ENCODE results near the gene ARHGEF11. TPM values are rescaled to one million over a fixed set of nuclear protein-coding genes. Genes with fewer than 3 reads are reported as not detected.
A peak's percentile ranks its signal among the peaks of the same experiment; 100 is the strongest.

ARHGEF11 gene
- total RNA-seq, 1 experiment from 2014 or later = 44.7 TPM

DNA sequence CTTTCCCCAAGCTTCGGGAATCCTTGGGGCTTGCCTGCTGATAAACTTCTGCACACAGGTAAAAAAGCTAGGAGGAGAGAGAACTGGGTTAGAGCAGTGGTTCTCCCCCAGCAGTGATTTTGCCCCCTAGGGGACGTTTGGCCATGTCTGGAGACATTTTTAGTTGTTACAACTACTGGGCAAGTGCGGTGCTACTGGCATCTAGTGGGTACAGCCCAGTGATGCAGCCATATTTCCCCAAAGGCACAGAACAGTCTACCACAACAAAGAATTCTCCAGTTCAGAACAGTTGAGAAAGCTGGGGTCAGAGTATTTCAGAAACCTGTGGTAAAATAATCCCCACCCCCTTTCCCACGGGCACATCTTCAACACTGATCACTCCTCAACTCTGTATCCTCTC lies 83.8 kb downstream of the ARHGEF11 start:
- Histone ChIP-seq H3K27me3 (ENCODE audit: control insufficient read depth, insufficient read depth, low read length) (no peaks in the 10 kb centered on the region), H3K4me3 (ENCODE audit: insufficient read depth, low read depth, low read length) (no peak overlapping the region), H3K36me3 (replicated peaks; ENCODE audit: control insufficient read depth, insufficient read depth, low read length) (peaks cover 34% of the 10 kb centered on the region)
- no peak for DNase-seq

DNA sequence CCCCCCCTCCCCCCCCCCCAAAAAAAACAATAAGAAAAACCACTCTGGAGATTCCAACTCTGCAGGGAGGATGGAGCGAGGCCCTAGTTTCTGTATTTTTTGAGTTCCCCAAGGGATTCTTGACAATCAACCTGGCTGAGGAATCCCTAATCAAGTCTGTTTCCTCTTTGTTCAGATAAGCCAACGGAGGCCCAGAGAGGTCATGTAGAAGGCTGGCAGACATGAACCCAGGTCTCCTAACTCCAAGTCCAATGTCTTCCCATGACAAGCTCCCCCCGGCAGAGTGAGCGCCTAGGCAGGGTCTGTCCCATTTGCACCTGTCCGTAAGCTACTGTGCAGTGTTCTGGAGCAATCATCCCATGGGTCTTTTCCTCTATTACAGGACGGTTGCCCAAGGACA lies 85.6 kb downstream of the ARHGEF11 start:
- no peak overlapping the region for H3K4me3 ChIP-seq (ENCODE audit: insufficient read depth, low read depth, low read length)
- no peak for DNase-seq
- H3K27me3 ChIP-seq (ENCODE audit: control insufficient read depth, insufficient read depth, low read length) = no peaks in the 10 kb centered on the region
- peaks cover 48% of the 10 kb centered on the region for H3K36me3 ChIP-seq (replicated peaks; ENCODE audit: control insufficient read depth, insufficient read depth, low read length)

- Histone ChIP-seq H3K4me3 (ENCODE audit: insufficient read depth, low read depth, low read length) (no peak overlapping the region), H3K36me3 (replicated peaks; ENCODE audit: control insufficient read depth, insufficient read depth, low read length) (peaks cover 49% of the 10 kb centered on the region), H3K27me3 (ENCODE audit: control insufficient read depth, insufficient read depth, low read length) (no peaks in the 10 kb centered on the region)
- no peak for DNase-seq
Measured at GRCh38 chr1:156959414-156959813, 86.1 kb downstream of the ARHGEF11 start.

DNA sequence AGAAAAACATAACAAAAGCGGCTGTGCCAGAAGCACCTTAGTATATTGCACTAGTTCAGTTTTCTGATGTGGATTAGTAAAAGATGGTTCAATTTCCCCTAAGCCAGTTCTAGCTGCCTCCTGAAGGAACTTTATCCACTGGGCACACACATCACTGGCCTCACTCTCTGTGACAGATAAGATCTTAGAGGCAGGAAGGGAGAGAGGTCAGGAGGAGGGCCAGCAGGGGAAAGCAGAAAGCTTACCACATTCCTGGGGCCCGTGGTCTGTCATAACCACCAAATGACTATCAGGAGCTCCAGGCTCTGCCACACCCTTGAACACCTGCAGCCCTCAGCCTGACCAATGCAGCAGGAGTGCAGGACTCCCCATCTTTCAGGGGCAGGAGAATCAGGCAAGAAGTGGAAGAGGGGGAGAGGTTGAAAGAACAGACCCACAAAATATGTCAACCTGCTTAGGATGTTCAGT lies 87.3 kb downstream of the ARHGEF11 start:
- DNase-seq = no peak
- Histone ChIP-seq H3K4me3 (ENCODE audit: insufficient read depth, low read depth, low read length) (no peak overlapping the region), H3K36me3 (replicated peaks; ENCODE audit: control insufficient read depth, insufficient read depth, low read length) (peaks cover 47% of the 10 kb centered on the region), H3K27me3 (ENCODE audit: control insufficient read depth, insufficient read depth, low read length) (no peaks in the 10 kb centered on the region)

DNA sequence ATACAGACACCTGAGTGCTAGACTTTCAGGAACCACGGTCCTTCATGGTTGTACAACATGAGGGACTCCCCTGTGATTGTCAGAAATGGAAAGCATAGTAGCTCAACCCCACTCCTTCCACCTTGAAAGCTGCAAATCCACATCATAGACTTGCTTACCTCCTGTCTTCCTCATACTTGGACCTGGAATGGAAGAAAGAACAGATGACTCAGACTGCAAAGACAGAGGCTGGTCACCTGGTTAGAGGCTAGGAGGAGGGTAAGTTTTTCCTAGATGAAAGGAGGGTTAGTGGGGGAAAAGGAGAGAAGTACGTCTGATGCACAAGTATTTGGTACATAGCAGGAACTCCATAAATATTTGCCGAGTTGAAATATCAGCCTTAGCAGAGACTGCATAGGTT lies 87.9 kb downstream of the ARHGEF11 start:
- Histone ChIP-seq H3K36me3 (replicated peaks; ENCODE audit: control insufficient read depth, insufficient read depth, low read length) (peaks cover 44% of the 10 kb centered on the region), H3K4me3 (ENCODE audit: insufficient read depth, low read depth, low read length) (no peak overlapping the region), H3K27me3 (ENCODE audit: control insufficient read depth, insufficient read depth, low read length) (no peaks in the 10 kb centered on the region)
- DNase-seq = no peak

DNA sequence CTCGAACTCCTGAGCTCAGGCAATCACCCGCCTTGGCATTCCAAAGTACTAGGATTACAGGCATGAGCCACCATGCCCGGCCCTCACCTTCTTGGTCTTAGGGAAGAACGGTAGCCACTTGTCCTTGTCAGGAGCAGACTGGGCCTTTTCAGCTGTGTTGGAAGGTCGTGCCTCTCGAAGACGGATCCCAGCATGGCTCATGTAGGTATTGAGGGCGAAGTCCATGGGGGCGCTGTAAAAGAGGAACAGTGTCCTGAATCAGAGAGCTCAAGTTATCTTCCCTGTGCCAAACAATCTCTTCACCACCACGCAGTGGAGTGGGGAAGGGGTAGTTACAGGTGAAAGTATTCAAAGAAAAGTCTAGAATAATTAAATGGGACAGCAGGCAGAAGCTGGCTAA lies 89.2 kb downstream of the ARHGEF11 start:
- Histone ChIP-seq H3K4me3 (ENCODE audit: insufficient read depth, low read depth, low read length) (no peak overlapping the region), H3K36me3 (replicated peaks; ENCODE audit: control insufficient read depth, insufficient read depth, low read length) (peaks cover 46% of the 10 kb centered on the region), H3K27me3 (ENCODE audit: control insufficient read depth, insufficient read depth, low read length) (no peaks in the 10 kb centered on the region)
- no peak for DNase-seq

DNA sequence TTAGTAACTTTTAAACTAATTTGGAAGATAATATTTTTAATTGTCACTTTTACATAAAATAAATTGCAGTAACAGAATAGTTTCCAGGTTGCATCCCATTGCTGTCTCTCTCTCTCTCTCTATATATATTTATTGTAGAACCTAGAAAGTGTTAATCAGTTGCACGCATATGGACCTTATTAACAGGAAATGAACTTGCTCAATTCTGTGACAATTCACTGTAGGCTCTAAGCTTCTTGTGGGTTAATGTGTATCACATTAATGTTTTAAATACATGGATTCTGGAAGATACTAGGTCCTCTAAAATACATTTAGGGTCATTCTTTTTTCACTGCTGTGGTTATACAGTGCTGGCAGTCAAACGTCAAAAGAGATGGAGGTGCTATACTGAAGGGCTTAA lies 92.0 kb downstream of the ARHGEF11 start:
- Histone ChIP-seq H3K36me3 (replicated peaks; ENCODE audit: control insufficient read depth, insufficient read depth, low read length) (peaks cover 37% of the 10 kb centered on the region), H3K4me3 (ENCODE audit: insufficient read depth, low read depth, low read length) (no peak overlapping the region)

DNA sequence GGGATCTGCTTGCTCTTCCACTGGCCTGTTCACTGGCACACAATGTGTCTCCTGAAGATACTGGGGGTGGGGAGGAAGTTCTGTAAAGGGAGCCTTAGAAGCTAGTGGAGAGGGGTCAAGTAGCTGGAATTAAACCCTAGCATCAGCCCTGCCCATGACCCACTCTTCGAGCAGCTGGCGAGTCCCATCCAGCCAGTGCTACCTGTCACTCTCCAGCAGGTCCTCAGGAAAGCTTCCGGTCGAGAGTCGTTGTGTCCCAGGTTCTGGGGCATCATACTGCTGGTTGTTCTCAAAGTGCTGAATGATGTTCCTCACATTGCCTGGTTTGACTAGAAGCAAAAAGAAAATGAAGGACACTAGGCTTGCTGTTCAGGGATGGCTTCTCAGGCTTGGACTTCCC lies 94.2 kb downstream of the ARHGEF11 start:
- H3K4me3 ChIP-seq (ENCODE audit: insufficient read depth, low read depth, low read length) = no peak overlapping the region
- no peak for DNase-seq
- no peaks in the 10 kb centered on the region for H3K27me3 ChIP-seq (ENCODE audit: control insufficient read depth, insufficient read depth, low read length)
- H3K36me3 ChIP-seq (replicated peaks; ENCODE audit: control insufficient read depth, insufficient read depth, low read length) = peaks cover 43% of the 10 kb centered on the region

More for the DNA sequence above, 92.0 kb downstream of the ARHGEF11 start:
- H3K27me3 ChIP-seq (ENCODE audit: control insufficient read depth, insufficient read depth, low read length) = no peaks in the 10 kb centered on the region
- DNase-seq = no peak

DNA sequence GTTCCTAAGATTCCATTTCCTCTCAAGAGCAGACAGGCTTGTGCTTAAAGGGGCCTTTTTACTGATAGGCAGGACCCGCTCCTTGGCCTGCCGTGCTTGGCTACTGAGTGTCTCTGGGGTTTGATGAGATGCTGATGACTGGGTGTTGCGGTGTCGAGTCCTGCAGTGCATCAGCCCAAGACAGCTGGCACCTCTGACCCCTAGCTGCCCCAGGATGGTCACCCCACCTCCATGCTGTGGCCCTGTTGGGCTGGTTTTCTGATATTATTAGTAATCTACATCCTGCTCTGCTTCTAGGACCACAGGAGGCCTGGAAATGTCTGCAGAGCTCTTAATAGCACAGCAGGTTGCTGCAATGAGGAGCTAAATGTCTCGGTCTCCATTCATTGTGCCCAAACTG lies 96.4 kb downstream of the ARHGEF11 start:
- Histone ChIP-seq H3K27me3 (ENCODE audit: control insufficient read depth, insufficient read depth, low read length) (no peaks in the 10 kb centered on the region), H3K36me3 (replicated peaks; ENCODE audit: control insufficient read depth, insufficient read depth, low read length) (peaks cover 47% of the 10 kb centered on the region), H3K4me3 (ENCODE audit: insufficient read depth, low read depth, low read length) (no peak overlapping the region)
- no peak for DNase-seq

DNA sequence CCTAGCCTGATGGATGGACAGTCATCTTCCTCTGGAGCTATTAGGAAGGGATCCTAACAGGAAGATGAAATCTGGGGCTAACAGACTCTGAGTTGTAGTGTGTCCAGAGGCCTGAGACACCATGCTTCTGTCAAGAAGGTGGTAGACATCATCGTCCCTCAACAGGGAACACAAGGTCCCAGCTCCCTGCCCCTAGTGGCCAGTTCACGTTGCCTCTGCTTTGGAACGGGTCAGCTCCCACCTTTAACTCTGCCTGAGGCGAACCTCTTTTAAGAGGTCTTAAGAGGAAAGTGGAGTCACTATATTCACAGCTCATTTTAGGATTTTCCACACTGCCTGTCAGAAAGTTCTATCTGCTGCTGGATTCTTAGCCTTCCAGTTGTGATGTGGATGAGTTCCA lies 96.8 kb downstream of the ARHGEF11 start:
- Histone ChIP-seq H3K36me3 (replicated peaks; ENCODE audit: control insufficient read depth, insufficient read depth, low read length) (peaks cover 51% of the 10 kb centered on the region), H3K27me3 (ENCODE audit: control insufficient read depth, insufficient read depth, low read length) (no peaks in the 10 kb centered on the region), H3K4me3 (ENCODE audit: insufficient read depth, low read depth, low read length) (no peak overlapping the region)
- peak; percentile 73 for DNase-seq

GRCh38 chr1:156947818-156948525 lies 97.6 kb downstream of the ARHGEF11 start:
- peaks cover 56% of the 10 kb centered on the region for H3K36me3 ChIP-seq (replicated peaks; ENCODE audit: control insufficient read depth, insufficient read depth, low read length)
- no peak overlapping the region for H3K4me3 ChIP-seq (ENCODE audit: insufficient read depth, low read depth, low read length)
- no peak for DNase-seq
- H3K27me3 ChIP-seq (ENCODE audit: control insufficient read depth, insufficient read depth, low read length) = no peaks in the 10 kb centered on the region

GRCh38 chr1:156947127-156947526 lies 98.4 kb downstream of the ARHGEF11 start:
- no peak overlapping the region for H3K4me3 ChIP-seq (ENCODE audit: insufficient read depth, low read depth, low read length)
- no peaks in the 10 kb centered on the region for H3K27me3 ChIP-seq (ENCODE audit: control insufficient read depth, insufficient read depth, low read length)
- H3K36me3 ChIP-seq (replicated peaks; ENCODE audit: control insufficient read depth, insufficient read depth, low read length) = peaks cover 60% of the 10 kb centered on the region
- DNase-seq = no peak

DNA sequence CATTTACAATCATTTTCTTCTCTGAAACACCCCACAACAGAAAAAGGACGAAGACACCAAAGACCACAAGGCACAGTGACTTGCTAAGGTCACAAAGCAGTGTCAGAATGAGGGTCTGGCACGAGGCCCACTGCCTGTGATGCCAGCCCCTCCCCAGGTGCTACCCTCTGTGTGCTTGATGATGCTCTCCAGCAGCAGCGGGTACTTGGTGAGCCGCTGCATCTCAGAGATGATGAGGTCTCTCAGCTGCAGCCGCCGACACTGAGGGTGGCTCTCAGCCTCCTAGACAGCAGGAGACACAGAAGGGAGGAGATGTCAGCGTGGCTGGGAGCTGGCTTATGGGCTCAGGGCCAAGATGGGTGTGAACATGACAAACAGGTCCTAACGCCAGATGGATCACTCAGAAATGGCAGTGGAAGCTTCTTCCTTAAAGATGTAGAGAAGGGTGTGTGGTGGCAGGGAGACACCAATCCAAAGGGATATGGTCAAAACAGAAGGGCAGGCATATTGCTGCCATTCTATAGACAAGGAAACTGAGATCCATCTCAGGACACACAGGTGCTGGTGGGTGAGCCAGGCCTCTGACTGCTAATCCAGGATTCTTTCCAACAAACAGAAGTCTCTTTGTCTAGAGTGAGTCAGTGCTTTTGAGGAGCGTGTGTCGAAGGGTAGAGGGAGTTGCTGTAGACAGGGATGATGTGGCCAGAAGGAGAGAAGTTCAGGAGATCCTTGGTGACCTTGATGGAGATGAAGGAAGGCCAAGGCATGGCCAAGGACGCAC lies 99.5 kb downstream of the ARHGEF11 start:
- Histone ChIP-seq H3K4me3 (ENCODE audit: insufficient read depth, low read depth, low read length) (no peak overlapping the region), H3K27me3 (ENCODE audit: control insufficient read depth, insufficient read depth, low read length) (no peaks in the 10 kb centered on the region), H3K36me3 (replicated peaks; ENCODE audit: control insufficient read depth, insufficient read depth, low read length) (peaks cover 62% of the 10 kb centered on the region)
- DNase-seq = no peak

DNA sequence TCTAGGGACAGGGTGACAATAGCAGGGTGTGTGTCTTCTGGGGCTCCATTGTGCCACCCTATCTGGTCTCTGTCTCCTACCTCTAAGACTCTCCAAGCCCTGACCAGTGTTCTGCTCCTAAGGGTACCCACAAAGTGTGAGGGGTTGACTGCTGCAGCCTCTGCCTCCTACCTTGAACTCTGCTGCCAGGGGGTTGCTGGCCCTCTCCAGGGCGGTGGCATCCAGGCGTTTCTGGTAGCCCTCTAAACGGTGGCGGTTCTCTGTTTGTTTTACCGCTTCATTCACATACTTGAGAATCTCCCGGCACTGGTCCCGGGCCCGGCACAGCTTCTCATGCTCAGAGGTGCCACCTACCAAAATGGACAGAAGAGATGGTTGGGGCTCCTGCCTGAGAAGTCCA lies 100.7 kb downstream of the ARHGEF11 start:
- H3K36me3 ChIP-seq (replicated peaks; ENCODE audit: control insufficient read depth, insufficient read depth, low read length) = peaks cover 70% of the 10 kb centered on the region
- no peak overlapping the region for H3K4me3 ChIP-seq (ENCODE audit: insufficient read depth, low read depth, low read length)
- no peaks in the 10 kb centered on the region for H3K27me3 ChIP-seq (ENCODE audit: control insufficient read depth, insufficient read depth, low read length)
- DNase-seq = no peak

- H3K27me3 ChIP-seq (ENCODE audit: control insufficient read depth, insufficient read depth, low read length) = no peaks in the 10 kb centered on the region
- H3K4me3 ChIP-seq (ENCODE audit: insufficient read depth, low read depth, low read length) = no peak overlapping the region
- H3K36me3 ChIP-seq (replicated peaks; ENCODE audit: control insufficient read depth, insufficient read depth, low read length) = peaks cover 74% of the 10 kb centered on the region
- no peak for DNase-seq
Measured at GRCh38 chr1:156944268-156944667, 101.3 kb downstream of the ARHGEF11 start.

All from H7 (cell line).